ENCODE measurements around the gene ENOX1. TPM values are rescaled to one million over a fixed set of nuclear protein-coding genes. Genes with fewer than 3 reads are reported as not detected.

The ENOX1 gene
- total RNA-seq, 1 donor, result 2.2 TPM

GRCh38 chr13:43239275-43239840, 547.4 kb downstream of the ENOX1 start:
- TF ChIP-seq, protein P1, sequence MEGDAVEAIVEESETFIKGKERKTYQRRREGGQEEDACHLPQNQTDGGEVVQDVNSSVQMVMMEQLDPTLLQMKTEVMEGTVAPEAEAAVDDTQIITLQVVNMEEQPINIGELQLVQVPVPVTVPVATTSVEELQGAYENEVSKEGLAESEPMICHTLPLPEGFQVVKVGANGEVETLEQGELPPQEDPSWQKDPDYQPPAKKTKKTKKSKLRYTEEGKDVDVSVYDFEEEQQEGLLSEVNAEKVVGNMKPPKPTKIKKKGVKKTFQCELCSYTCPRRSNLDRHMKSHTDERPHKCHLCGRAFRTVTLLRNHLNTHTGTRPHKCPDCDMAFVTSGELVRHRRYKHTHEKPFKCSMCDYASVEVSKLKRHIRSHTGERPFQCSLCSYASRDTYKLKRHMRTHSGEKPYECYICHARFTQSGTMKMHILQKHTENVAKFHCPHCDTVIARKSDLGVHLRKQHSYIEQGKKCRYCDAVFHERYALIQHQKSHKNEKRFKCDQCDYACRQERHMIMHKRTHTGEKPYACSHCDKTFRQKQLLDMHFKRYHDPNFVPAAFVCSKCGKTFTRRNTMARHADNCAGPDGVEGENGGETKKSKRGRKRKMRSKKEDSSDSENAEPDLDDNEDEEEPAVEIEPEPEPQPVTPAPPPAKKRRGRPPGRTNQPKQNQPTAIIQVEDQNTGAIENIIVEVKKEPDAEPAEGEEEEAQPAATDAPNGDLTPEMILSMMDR (IDR thresholded peaks at IDR 0.05; ENCODE audit: insufficient read depth, low read depth, low read length), result peak; percentile 9
- no peak for DNase-seq (ENCODE audit: low read depth)
- no peak overlapping the region for H3K4me3 ChIP-seq (ENCODE audit: low read depth, low read length)

GRCh38 chr13:43238341-43239083, 548.3 kb downstream of the ENOX1 start:
- no peak for DNase-seq (ENCODE audit: low read depth)
- H3K4me3 ChIP-seq (ENCODE audit: low read depth, low read length), result no peak overlapping the region
- TF ChIP-seq, protein P1 (IDR thresholded peaks at IDR 0.05; ENCODE audit: insufficient read depth, low read depth, low read length), result no peak

GRCh38 chr13:43237616-43238015, 549.2 kb downstream of the ENOX1 start:
- DNase-seq (ENCODE audit: low read depth), result no peak
- TF ChIP-seq, protein P1 (IDR thresholded peaks at IDR 0.05; ENCODE audit: insufficient read depth, low read depth, low read length), result no peak
- H3K4me3 ChIP-seq (ENCODE audit: low read depth, low read length), result no peak overlapping the region

DNA sequence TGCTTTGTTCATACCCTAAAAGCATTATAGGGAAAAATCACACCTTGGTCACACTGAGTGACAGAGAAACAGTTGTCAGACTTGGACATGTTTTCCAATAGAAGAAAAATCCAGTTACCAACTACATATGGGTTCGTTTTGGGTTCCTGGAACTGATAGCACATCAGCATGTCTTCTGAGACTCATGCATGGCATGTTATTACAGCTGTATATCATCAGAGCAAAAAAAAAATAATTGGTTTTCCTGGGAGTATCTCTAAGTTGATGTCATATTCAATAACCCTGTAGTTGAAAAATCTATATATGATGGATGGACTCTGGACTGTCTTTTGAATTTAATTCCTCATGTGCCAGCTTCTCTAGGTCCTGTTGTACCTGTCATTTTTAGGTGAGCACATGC, 551.7 kb downstream of the ENOX1 start:
- TF ChIP-seq, protein P1 (IDR thresholded peaks at IDR 0.05; ENCODE audit: insufficient read depth, low read depth, low read length), result no peak
- no peak for DNase-seq (ENCODE audit: low read depth)
- no peak overlapping the region for H3K4me3 ChIP-seq (ENCODE audit: low read depth, low read length)

GRCh38 chr13:43232873-43233265, 553.9 kb downstream of the ENOX1 start:
- TF ChIP-seq, protein P1 (IDR thresholded peaks at IDR 0.05; ENCODE audit: insufficient read depth, low read depth, low read length), result no peak
- peak; percentile 75 for DNase-seq (ENCODE audit: low read depth)

DNA sequence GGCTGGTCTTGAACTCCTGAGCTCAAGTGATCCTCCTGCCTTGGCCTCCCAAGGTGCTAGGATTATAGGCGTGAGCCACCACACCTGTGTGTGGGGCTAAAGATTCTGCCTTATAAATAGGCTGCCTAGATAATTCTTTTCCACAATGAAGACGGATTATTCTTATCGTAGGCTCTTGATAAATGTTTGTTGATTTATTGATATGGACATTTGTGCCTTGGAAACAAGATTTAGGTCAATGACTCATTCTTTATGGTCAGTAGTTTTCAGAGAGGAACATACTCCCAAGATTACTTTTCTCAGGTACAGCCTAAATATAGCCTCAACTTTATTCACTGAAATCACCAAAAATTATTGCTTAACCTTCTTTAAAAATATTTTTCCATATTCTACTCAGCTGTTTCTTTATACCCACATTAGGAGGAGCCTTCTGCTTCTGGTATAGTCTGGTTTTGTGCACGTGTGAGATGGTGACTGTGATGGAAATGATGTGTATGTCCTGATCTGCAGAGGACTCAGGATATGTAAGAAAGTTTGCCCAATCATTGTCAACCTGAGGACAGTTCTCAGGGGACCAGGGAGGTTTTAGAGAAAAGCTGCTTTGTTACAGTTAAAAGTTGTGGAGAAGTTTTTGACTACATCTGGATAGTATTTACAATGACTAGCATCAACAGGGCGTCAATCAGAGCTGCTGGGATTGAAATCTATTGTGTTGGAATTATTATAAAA, 554.5 kb downstream of the ENOX1 start:
- no peak for DNase-seq (ENCODE audit: low read depth)
- TF ChIP-seq, protein P1 (IDR thresholded peaks at IDR 0.05; ENCODE audit: insufficient read depth, low read depth, low read length), result no peak
- no peak overlapping the region for H3K4me3 ChIP-seq (ENCODE audit: low read depth, low read length)

More at GRCh38 chr13:43232873-43233265, 553.9 kb downstream of the ENOX1 start:
- no peak overlapping the region for H3K4me3 ChIP-seq (ENCODE audit: low read depth, low read length)
